GM23248 (cell line): ENCODE results near the gene CES2. TPM values are rescaled to one million over a fixed set of nuclear protein-coding genes. Genes with fewer than 3 reads are reported as not detected.

Source experiments
- DNase-seq: peaks from one replicate; pipeline ENCODE4 v3.0.0-alpha.2; 2015
- H2AFZ ChIP-seq: fragments of 200-600 bp; sonication (generic); 2 replicates; pipeline ENCODE4 v1.6.1; 2016; ENCODE audit warnings: antibody characterized with exemption
- H3F3A ChIP-seq: fragments of 200-600 bp; sonication (generic); 2 replicates; pipeline ENCODE4 v1.6.1; 2016; ENCODE audit warnings: mild to moderate bottlenecking, antibody characterized with exemption, mixed run types; ENCODE audit not compliant: insufficient read depth
- H3K27ac ChIP-seq: fragments of 200-600 bp; sonication (generic); 2 replicates; pipeline ENCODE4 v1.5.1; 2016; ENCODE audit warnings: mild to moderate bottlenecking
- H3K27me3 ChIP-seq: fragments of 200-600 bp; sonication (generic); replicated peaks from 2 replicates; pipeline ENCODE4 v1.6.1; 2016; ENCODE audit warnings: mild to moderate bottlenecking; ENCODE audit not compliant: insufficient read depth
- H3K36me3 ChIP-seq: fragments of 200-600 bp; sonication (generic); 2 replicates; pipeline ENCODE4 v1.6.1; 2016; ENCODE audit warnings: low read depth, mild to moderate bottlenecking
- H3K4me1 ChIP-seq: fragments of 200-600 bp; sonication (generic); 2 replicates; pipeline ENCODE4 v1.6.1; 2016; ENCODE audit warnings: mild to moderate bottlenecking; ENCODE audit not compliant: insufficient read depth
- H3K4me2 ChIP-seq: fragments of 200-600 bp; sonication (generic); one replicate; pipeline ENCODE4 v1.6.1; 2016; ENCODE audit warnings: mild to moderate bottlenecking; ENCODE audit not compliant: unreplicated experiment
- H3K4me3 ChIP-seq: fragments of 200-600 bp; sonication (generic); 2 replicates; pipeline ENCODE4 v1.5.1; 2016; ENCODE audit warnings: mild to moderate bottlenecking
- H3K79me2 ChIP-seq: fragments of 200-600 bp; sonication (generic); 2 replicates; pipeline ENCODE4 v1.6.1; 2016; ENCODE audit warnings: mild to moderate bottlenecking; ENCODE audit not compliant: insufficient read depth
- H3K9ac ChIP-seq: fragments of 200-600 bp; sonication (generic); 2 replicates; pipeline ENCODE4 v1.6.1; 2016; ENCODE audit warnings: mild to moderate bottlenecking
- H3K9me2 ChIP-seq: fragments of 200-600 bp; sonication (generic); 2 replicates; pipeline ENCODE4 v1.6.1; 2016; ENCODE audit warnings: mixed run types, mild to moderate bottlenecking, moderate library complexity; ENCODE audit not compliant: insufficient read depth
- H3K9me3 ChIP-seq: fragments of 200-600 bp; sonication (generic); one replicate; pipeline ENCODE4 v1.6.1; 2017; ENCODE audit warnings: low read depth
- H4K20me1 ChIP-seq: fragments of 200-600 bp; sonication (generic); 2 replicates; pipeline ENCODE4 v1.6.0; 2016; ENCODE audit not compliant: insufficient read depth
- EZH2 ChIP-seq: fragments of 200-600 bp; sonication (generic); IDR thresholded peaks from 2 replicates; pipeline ENCODE4 v1.6.1; 2018; ENCODE audit warnings: antibody characterized with exemption, mild to moderate bottlenecking; ENCODE audit not compliant: insufficient read depth, poor library complexity, severe bottlenecking
- EZH2phosphoT487 ChIP-seq: fragments of 200-600 bp; sonication (generic); IDR thresholded peaks from 2 replicates; pipeline ENCODE4 v1.6.1; 2018; ENCODE audit warnings: antibody characterized with exemption, moderate library complexity, mild to moderate bottlenecking, low read depth; ENCODE audit not compliant: insufficient read depth
- WGBS, 2 experiments: methylation state at CpG; one replicate each; pipeline ENCODE4 v1.1.6; 2015 to 2017; ENCODE audit warnings: low lambda C conversion rate in 2 of 2, low coverage in 1 of 2; ENCODE audit errors: missing lambda C conversion rate in 2 of 2; 5-methylcytosine and 5-hydroxymethylcytosine counted together
- in situ Hi-C: fragments of 300-500 bp; cut with MboI; formaldehyde crosslinking; loops from 2 replicates; pipeline ENCODE4 v1.15.0; 2020
- polyA plus RNA-seq: library from polyadenylated mRNA; unstranded; fragments of >200 nt; fragmentation: Nextera tagmentation; extraction: Ambion mirVana; gene quantifications from 2 replicates; pipeline ENCODE4 v1.2.1, GENCODE V29; 2016
- total RNA-seq: library from RNA; depleted of rRNA; stranded (reverse); fragments of >200 nt; shearing (Covaris generic); gene quantifications from 2 replicates; pipeline ENCODE4 v1.2.3, GENCODE V29; 2014

Gene CES2
- total and polyA plus RNA-seq, 2 experiments from 2014 or later: 32.3 to 37.6 TPM

DNA sequence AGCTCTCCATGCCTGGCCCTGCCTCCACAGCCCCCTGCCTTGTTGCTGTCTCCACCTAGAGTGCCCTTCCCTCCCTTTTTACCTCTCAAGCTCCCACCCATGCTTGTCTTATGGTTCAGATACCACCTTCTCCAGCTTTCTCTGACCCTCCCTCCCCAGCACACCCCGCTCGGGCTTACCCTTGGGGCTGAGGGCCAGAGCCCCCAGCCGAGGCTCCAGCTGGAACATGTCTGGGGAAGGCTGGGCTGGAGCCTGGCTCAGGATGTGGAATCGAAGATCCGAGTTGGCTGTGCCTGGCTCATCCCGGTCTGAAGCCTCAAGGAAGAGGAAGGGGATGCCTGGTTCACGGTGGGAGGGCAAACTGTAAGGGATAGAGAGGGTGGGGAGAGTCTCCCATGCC, 20.3 kb upstream of the CES2 start:
- H3K4me3 ChIP-seq: no peak overlapping the region
- TF ChIP-seq EZH2 (no peak), EZH2phosphoT487 (no peak)
- in situ Hi-C loops: no loop called here

DNA sequence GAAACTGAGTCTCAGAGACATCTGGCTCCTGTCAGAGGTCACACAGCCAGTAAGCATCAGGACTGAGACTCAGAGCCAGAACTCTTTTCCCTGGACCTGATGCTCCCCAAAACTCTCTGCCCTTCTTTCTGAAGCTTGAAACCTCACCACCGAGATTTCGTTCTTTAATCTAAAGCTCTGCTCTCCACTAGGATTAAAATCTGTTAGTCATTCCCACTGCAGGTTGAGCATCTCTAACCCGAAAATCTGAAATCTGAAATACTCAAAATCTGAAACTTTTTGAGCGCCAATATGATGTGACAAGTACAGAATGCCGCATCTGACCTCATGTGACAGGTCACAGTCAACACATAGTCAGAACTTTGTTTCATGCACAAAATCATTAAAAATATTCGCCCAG, 18.8 kb upstream of the CES2 start:
- H3K9me3 ChIP-seq: no peaks in the 10 kb centered on the region
- H3K27ac ChIP-seq: no peak overlapping the region
- H3K9ac ChIP-seq: no peak overlapping the region
- no peaks in the 10 kb centered on the region for H4K20me1 ChIP-seq
- no peak overlapping the region for H3K4me2 ChIP-seq
- H3K9me2 ChIP-seq: no peaks in the 10 kb centered on the region
- no peak for DNase-seq
- H3K4me3 ChIP-seq: no peak overlapping the region
- in situ Hi-C loops: no loop called here
- H3K27me3 ChIP-seq: peaks cover 24% of the 10 kb centered on the region
- no peaks in the 10 kb centered on the region for H3F3A ChIP-seq
- no peaks in the 10 kb centered on the region for H3K4me1 ChIP-seq
- H3K36me3 ChIP-seq: no peaks in the 10 kb centered on the region
- no peak overlapping the region for H2AFZ ChIP-seq
- TF ChIP-seq EZH2: no peak
- TF ChIP-seq EZH2phosphoT487: no peak
- H3K79me2 ChIP-seq: no peaks in the 10 kb centered on the region
- WGBS, 2 experiments: 76 to 78% methylated on average over 6 of the region's 6 CpGs

More for the DNA sequence above, 20.3 kb upstream of the CES2 start:
- H3K27me3 ChIP-seq: peaks cover 15% of the 10 kb centered on the region
- H3K9me2 ChIP-seq: no peaks in the 10 kb centered on the region
- H3F3A ChIP-seq: no peaks in the 10 kb centered on the region
- H3K79me2 ChIP-seq: no peaks in the 10 kb centered on the region
- H3K9me3 ChIP-seq: no peaks in the 10 kb centered on the region
- DNase-seq: no peak
- no peaks in the 10 kb centered on the region for H3K4me1 ChIP-seq
- H3K27ac ChIP-seq: no peak overlapping the region
- H3K4me2 ChIP-seq: no peak overlapping the region
- no peak overlapping the region for H3K9ac ChIP-seq
- 53 to 63% methylated on average over 7 of the region's 7 CpGs for WGBS, 2 experiments
- no peak overlapping the region for H2AFZ ChIP-seq
- H4K20me1 ChIP-seq: no peaks in the 10 kb centered on the region
- H3K36me3 ChIP-seq: no peaks in the 10 kb centered on the region

DNA sequence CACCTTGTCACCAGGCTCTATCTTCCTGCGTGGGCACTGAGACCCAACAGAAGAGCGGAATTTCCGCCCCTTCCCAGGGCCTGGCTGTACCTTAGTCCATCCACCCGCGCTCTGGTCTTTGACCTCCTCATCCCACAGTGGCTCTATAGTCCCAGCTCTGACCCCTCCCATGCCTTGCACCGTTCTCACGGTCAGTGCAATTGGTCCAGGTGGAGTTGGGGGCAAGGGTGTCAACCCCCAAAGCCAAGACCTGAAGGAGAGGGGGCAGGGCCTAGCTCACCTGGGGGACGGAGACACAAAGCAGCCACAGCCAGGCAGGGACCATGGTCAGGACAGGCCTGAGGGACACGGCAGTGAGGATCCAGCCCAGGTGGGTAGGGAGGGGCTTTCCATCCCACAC, 17.6 kb upstream of the CES2 start:
- no peak overlapping the region for H2AFZ ChIP-seq
- H3K27ac ChIP-seq: no peak overlapping the region
- in situ Hi-C loops: no loop called here
- no peak for DNase-seq
- H3K9me3 ChIP-seq: no peaks in the 10 kb centered on the region
- no peak overlapping the region for H3K4me3 ChIP-seq
- H3K27me3 ChIP-seq: peaks cover 26% of the 10 kb centered on the region
- no peaks in the 10 kb centered on the region for H4K20me1 ChIP-seq
- H3K79me2 ChIP-seq: no peaks in the 10 kb centered on the region
- no peaks in the 10 kb centered on the region for H3K9me2 ChIP-seq
- no peak overlapping the region for H3K9ac ChIP-seq
- 74 to 76% methylated on average over 9 of the region's 9 CpGs for WGBS, 2 experiments
- no peaks in the 10 kb centered on the region for H3K36me3 ChIP-seq
- no peaks in the 10 kb centered on the region for H3K4me1 ChIP-seq
- no peak overlapping the region for H3K4me2 ChIP-seq
- no peaks in the 10 kb centered on the region for H3F3A ChIP-seq
- no peak for TF ChIP-seq EZH2phosphoT487
- TF ChIP-seq EZH2: no peak

DNA sequence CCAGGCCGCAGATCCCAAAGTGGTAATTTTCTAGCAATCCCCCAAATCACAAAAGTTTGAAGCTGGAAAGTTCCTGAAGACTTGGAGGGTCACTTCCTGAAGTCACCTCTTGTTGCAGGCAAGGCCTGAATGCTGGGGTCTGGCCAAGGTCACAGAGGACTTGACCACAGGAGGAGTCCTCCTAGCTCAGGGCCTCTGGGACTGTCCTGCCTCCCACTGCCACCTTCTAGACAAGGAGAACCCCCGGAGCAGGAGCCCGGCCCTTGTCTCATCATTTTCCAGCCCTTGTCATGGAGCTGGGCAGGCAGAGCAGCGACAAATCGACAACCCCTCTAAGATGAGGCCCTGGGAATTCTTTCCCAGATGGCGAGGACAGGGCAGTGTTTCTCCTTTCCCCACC, 17.0 kb upstream of the CES2 start:
- DNase-seq: no peak
- in situ Hi-C loops: no loop called here
- H3K27me3 ChIP-seq: peaks cover 26% of the 10 kb centered on the region
- no peaks in the 10 kb centered on the region for H3K9me3 ChIP-seq
- H4K20me1 ChIP-seq: no peaks in the 10 kb centered on the region
- H3F3A ChIP-seq: no peaks in the 10 kb centered on the region
- no peak overlapping the region for H2AFZ ChIP-seq
- H3K4me1 ChIP-seq: no peaks in the 10 kb centered on the region
- H3K4me3 ChIP-seq: no peak overlapping the region
- no peak overlapping the region for H3K9ac ChIP-seq
- no peak overlapping the region for H3K4me2 ChIP-seq
- H3K9me2 ChIP-seq: no peaks in the 10 kb centered on the region
- H3K27ac ChIP-seq: no peak overlapping the region
- 74 to 78% methylated on average over 6 of the region's 6 CpGs for WGBS, 2 experiments
- H3K79me2 ChIP-seq: no peaks in the 10 kb centered on the region
- H3K36me3 ChIP-seq: no peaks in the 10 kb centered on the region
- TF ChIP-seq EZH2phosphoT487 (no peak), EZH2 (no peak)
